Measurements from ENCODE around the gene VOPP1.
A peak's percentile ranks its signal among the peaks of the same experiment; 100 is the strongest.

The VOPP1 gene

DNA sequence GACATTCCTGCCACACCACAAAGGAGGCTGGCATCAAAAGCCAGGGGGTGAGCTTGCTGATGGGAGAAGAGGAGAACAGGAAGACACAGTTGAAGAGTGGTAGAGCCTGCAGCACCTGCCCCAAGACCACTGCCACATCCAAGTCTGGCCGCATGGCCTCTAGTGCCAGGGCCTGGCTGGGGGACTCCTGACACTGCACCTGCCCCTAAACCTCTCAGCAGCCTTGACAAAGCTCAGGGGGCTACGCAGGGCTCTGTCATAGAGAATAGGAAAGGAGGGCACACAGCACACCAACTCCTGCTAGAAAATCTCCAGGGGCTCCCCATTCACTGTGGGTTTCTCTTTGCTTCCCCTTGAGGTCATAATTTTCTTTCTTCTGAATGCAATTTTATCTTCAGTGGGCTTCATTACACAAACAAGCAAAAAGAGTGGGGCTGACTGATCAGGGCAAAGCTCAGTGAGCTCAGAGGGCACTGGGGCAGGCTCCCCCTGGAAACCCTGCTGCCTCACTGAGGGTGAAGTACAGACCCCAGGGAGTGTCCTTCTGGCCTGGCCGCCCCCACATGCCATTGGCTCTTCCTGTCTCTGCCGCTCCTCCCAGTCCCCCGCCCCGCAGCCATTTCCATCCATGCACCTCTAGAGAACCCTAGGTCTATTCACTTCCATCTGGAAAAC is 37.2 kb downstream of the VOPP1 start:
- H3K9me3 ChIP-seq (ENCODE audit: control insufficient read depth, insufficient read depth, low read length), result no peaks in the 10 kb centered on the region
- TF ChIP-seq EZH2phosphoT487 (IDR thresholded peaks at IDR 0.05; ENCODE audit: borderline replicate concordance, low read length) (no peak), CTCF (IDR thresholded peaks at IDR 0.05; ENCODE audit: low read depth, low read length, poor library complexity, severe bottlenecking) (peak; percentile 19)
- H3K36me3 ChIP-seq (ENCODE audit: control insufficient read depth, low read length), result peaks cover 18% of the 10 kb centered on the region
- peak overlapping the region; percentile 99 for H3K4me2 ChIP-seq (ENCODE audit: low read length)
- no peaks in the 10 kb centered on the region for H3K9me2 ChIP-seq (replicated peaks; ENCODE audit: control insufficient read depth, low read length)
- H3K79me2 ChIP-seq (ENCODE audit: control insufficient read depth, low read length), result peaks cover 84% of the 10 kb centered on the region
- peaks cover 27% of the 10 kb centered on the region for H3F3A ChIP-seq (ENCODE audit: control insufficient read depth, insufficient read depth)
- H3K4me3 ChIP-seq (ENCODE audit: low read length), result peak overlapping the region; percentile 58
- H4K20me1 ChIP-seq (ENCODE audit: control insufficient read depth, insufficient read depth, low read depth, low read length), result 0 out of 2 replicates have a peak, but pooled peaks cover 4% of the 10 kb centered on the region
- H3K4me1 ChIP-seq (ENCODE audit: control insufficient read depth, low read length), result peaks cover 93% of the 10 kb centered on the region
- peak overlapping the region; percentile 99 for H3K27ac ChIP-seq (ENCODE audit: low read depth, low read length)
- H3K27me3 ChIP-seq (ENCODE audit: control insufficient read depth, low read length), result no peaks in the 10 kb centered on the region

- peak overlapping the region; percentile 99 for H3K4me2 ChIP-seq (ENCODE audit: low read length)
- H3K4me3 ChIP-seq (ENCODE audit: low read length), result peak overlapping the region; percentile 73
- 0 out of 2 replicates have a peak, but pooled peaks cover 4% of the 10 kb centered on the region for H4K20me1 ChIP-seq (ENCODE audit: control insufficient read depth, insufficient read depth, low read depth, low read length)
- H3K4me1 ChIP-seq (ENCODE audit: control insufficient read depth, low read length), result peaks cover 93% of the 10 kb centered on the region
- H3K9me3 ChIP-seq (ENCODE audit: control insufficient read depth, insufficient read depth, low read length), result no peaks in the 10 kb centered on the region
- TF ChIP-seq EZH2phosphoT487 (IDR thresholded peaks at IDR 0.05; ENCODE audit: borderline replicate concordance, low read length), result no peak
- no peak for TF ChIP-seq CTCF (IDR thresholded peaks at IDR 0.05; ENCODE audit: low read depth, low read length, poor library complexity, severe bottlenecking)
- peaks cover 27% of the 10 kb centered on the region for H3F3A ChIP-seq (ENCODE audit: control insufficient read depth, insufficient read depth)
- H3K36me3 ChIP-seq (ENCODE audit: control insufficient read depth, low read length), result peaks cover 18% of the 10 kb centered on the region
- H3K27ac ChIP-seq (ENCODE audit: low read depth, low read length), result peak overlapping the region; percentile 99
- peaks cover 85% of the 10 kb centered on the region for H3K79me2 ChIP-seq (ENCODE audit: control insufficient read depth, low read length)
- H3K9me2 ChIP-seq (replicated peaks; ENCODE audit: control insufficient read depth, low read length), result no peaks in the 10 kb centered on the region
- H3K27me3 ChIP-seq (ENCODE audit: control insufficient read depth, low read length), result no peaks in the 10 kb centered on the region
Observed at GRCh38 chr7:55534262-55534915, 37.9 kb downstream of the VOPP1 start.

DNA sequence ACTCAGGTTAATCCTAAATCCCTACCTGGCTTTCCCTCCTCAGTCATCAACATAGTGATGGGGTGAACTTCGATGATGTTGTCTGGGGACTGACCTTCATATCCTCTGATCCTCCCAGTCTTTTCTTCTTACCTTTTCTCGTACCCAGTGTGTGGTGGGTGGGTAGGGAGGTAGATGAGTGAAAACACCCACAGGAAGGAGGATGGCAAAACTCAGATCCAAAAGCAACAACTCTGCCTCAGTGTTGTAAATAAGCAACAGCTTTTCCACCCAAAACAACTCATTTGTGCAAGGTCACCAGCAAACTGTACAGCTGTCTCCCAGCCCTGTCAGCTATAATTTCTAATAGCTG is 38.6 kb downstream of the VOPP1 start:
- H3K27ac ChIP-seq (ENCODE audit: low read depth, low read length), result peak overlapping the region; percentile 99
- no peaks in the 10 kb centered on the region for H3K27me3 ChIP-seq (ENCODE audit: control insufficient read depth, low read length)
- peaks cover 93% of the 10 kb centered on the region for H3K4me1 ChIP-seq (ENCODE audit: control insufficient read depth, low read length)
- H3K4me2 ChIP-seq (ENCODE audit: low read length), result peak overlapping the region; percentile 99
- peak overlapping the region; percentile 73 for H3K4me3 ChIP-seq (ENCODE audit: low read length)
- peaks cover 18% of the 10 kb centered on the region for H3K36me3 ChIP-seq (ENCODE audit: control insufficient read depth, low read length)
- H3K9me2 ChIP-seq (replicated peaks; ENCODE audit: control insufficient read depth, low read length), result no peaks in the 10 kb centered on the region
- H4K20me1 ChIP-seq (ENCODE audit: control insufficient read depth, insufficient read depth, low read depth, low read length), result 0 out of 2 replicates have a peak, but pooled peaks cover 4% of the 10 kb centered on the region
- TF ChIP-seq EZH2phosphoT487 (IDR thresholded peaks at IDR 0.05; ENCODE audit: borderline replicate concordance, low read length), result no peak
- no peak for TF ChIP-seq CTCF (IDR thresholded peaks at IDR 0.05; ENCODE audit: low read depth, low read length, poor library complexity, severe bottlenecking)
- peaks cover 85% of the 10 kb centered on the region for H3K79me2 ChIP-seq (ENCODE audit: control insufficient read depth, low read length)
- H3F3A ChIP-seq (ENCODE audit: control insufficient read depth, insufficient read depth), result peaks cover 27% of the 10 kb centered on the region
- H3K9me3 ChIP-seq (ENCODE audit: control insufficient read depth, insufficient read depth, low read length), result no peaks in the 10 kb centered on the region

Data from DOHH2 (cell line).